Neutrophil (primary cell): Measurements from ENCODE around the gene MDC1.

ENCODE experiments used
- H3K27ac ChIP-seq: fragments of 200-600 bp; sonication (generic); 2 replicates; pipeline ENCODE4 v1.5.1; 2016; ENCODE audit warnings: mild to moderate bottlenecking, moderate library complexity
- H3K27me3 ChIP-seq: fragments of 200-600 bp; sonication (generic); 2 replicates; pipeline ENCODE4 v1.6.0; 2016; ENCODE audit warnings: mild to moderate bottlenecking
- H3K36me3 ChIP-seq: fragments of 200-600 bp; sonication (generic); 2 replicates; pipeline ENCODE4 v1.5.1; 2017
- H3K4me1 ChIP-seq, 2 experiments: fragments of 200-600 bp in 1 of 2; sonication (generic) in 1 of 2; 1 replicate in 1 of 2; 2 replicates in 1 of 2; pipeline versions ENCODE4 v1.5.1 to v1.6.1; 2013 to 2016; ENCODE audit warnings: low read depth in 1 of 2, low read length in 1 of 2, mild to moderate bottlenecking in 1 of 2, moderate library complexity in 1 of 2; ENCODE audit not compliant: control insufficient read depth in 1 of 2, insufficient read depth in 1 of 2
- H3K4me3 ChIP-seq, 2 experiments: fragments of 200-600 bp in 1 of 2; sonication (generic) in 1 of 2; 1 replicate in 1 of 2; 2 replicates in 1 of 2; pipeline ENCODE4 v1.5.1; 2013 to 2016; ENCODE audit warnings: low read depth in 1 of 2, low read length in 1 of 2, mild to moderate bottlenecking in 1 of 2, moderate library complexity in 1 of 2
- H3K9me3 ChIP-seq: fragments of 200-600 bp; sonication (generic); 2 replicates; pipeline ENCODE4 v1.5.1; 2016
- CTCF ChIP-seq: fragments of 200-600 bp; sonication (generic); IDR thresholded peaks from 2 replicates; pipeline ENCODE4 v1.5.1; 2016; ENCODE audit warnings: antibody characterized with exemption

The MDC1 gene

GRCh38 chr6:30735668-30736314 lies 18.7 kb upstream of the MDC1 start:
- Histone ChIP-seq H3K4me1 (peaks cover 27 to 37% of the 10 kb centered on the region in 2 experiments), H3K27me3 (no peaks in the 10 kb centered on the region), H3K9me3 (no peaks in the 10 kb centered on the region), H3K36me3 (peaks cover 98% of the 10 kb centered on the region), H3K4me3 (no peak overlapping the region), H3K27ac (peak overlapping the region; percentile 13)
- no peak for TF ChIP-seq CTCF

- Histone ChIP-seq H3K4me1 (peaks cover 14 to 21% of the 10 kb centered on the region in 2 experiments), H3K27ac (peak overlapping the region; percentile 15), H3K27me3 (no peaks in the 10 kb centered on the region), H3K4me3 (no peak overlapping the region), H3K36me3 (peaks cover 98% of the 10 kb centered on the region), H3K9me3 (no peaks in the 10 kb centered on the region)
- no peak for TF ChIP-seq CTCF
These were observed 15.3 kb upstream of the MDC1 start for GRCh38 chr6:30732237-30732943.

GRCh38 chr6:30730601-30731435 lies 13.7 kb upstream of the MDC1 start:
- H3K4me1 ChIP-seq: peaks cover 11 to 15% of the 10 kb centered on the region in 2 experiments
- no peak overlapping the region for H3K4me3 ChIP-seq
- no peaks in the 10 kb centered on the region for H3K27me3 ChIP-seq
- H3K9me3 ChIP-seq: no peaks in the 10 kb centered on the region
- peaks cover 98% of the 10 kb centered on the region for H3K36me3 ChIP-seq
- peak; percentile 64 for TF ChIP-seq CTCF
- peak overlapping the region; percentile 64 for H3K27ac ChIP-seq

- TF ChIP-seq CTCF: no peak
- H3K9me3 ChIP-seq: no peaks in the 10 kb centered on the region
- peaks cover 15 to 20% of the 10 kb centered on the region in 2 experiments for H3K4me1 ChIP-seq
- peaks cover 100% of the 10 kb centered on the region for H3K36me3 ChIP-seq
- H3K4me3 ChIP-seq: no peak overlapping the region
- peak overlapping the region; percentile 97 for H3K27ac ChIP-seq
- no peaks in the 10 kb centered on the region for H3K27me3 ChIP-seq
These were observed 11.0 kb upstream of the MDC1 start for GRCh38 chr6:30727920-30728553.
